Uterus (tissue), 4 donors: Measurements from ENCODE around the gene PACC1. TPM values are rescaled to one million over a fixed set of nuclear protein-coding genes. Genes with fewer than 3 reads are reported as not detected.

Experiments used
- DNase-seq, 2 donors: peaks; one replicate each; pipeline ENCODE4 v3.0.0-alpha.2; 2019 to 2020
- H3K27ac ChIP-seq, 2 donors: fragments of 200-600 bp; sonication (generic); 1 replicate in 1 of 2; 2 replicates in 1 of 2; pipeline ENCODE4 v1.5.1; 2016 to 2018
- H3K27me3 ChIP-seq, 2 donors: fragments of 200-600 bp; sonication (generic); one replicate each; pipeline ENCODE4 v1.5.1; 2018 to 2019; ENCODE audit warnings: control low read depth in 1 of 2
- H3K36me3 ChIP-seq, 2 donors: fragments of 200-600 bp; sonication (generic); one replicate each; pipeline ENCODE4 v1.5.1; 2019; ENCODE audit warnings: control low read depth in 1 of 2
- H3K4me1 ChIP-seq, 2 donors: fragments of 200-600 bp; sonication (generic); one replicate each; pipeline ENCODE4 v1.5.1; 2018 to 2019; ENCODE audit warnings: control low read depth in 1 of 2
- H3K4me3 ChIP-seq, 2 donors: fragments of 200-600 bp; sonication (generic); 1 replicate in 1 of 2; 2 replicates in 1 of 2; pipeline ENCODE4 v1.5.1; 2018 to 2019; ENCODE audit warnings: mild to moderate bottlenecking in 1 of 2
- H3K9me3 ChIP-seq, 2 donors: fragments of 200-600 bp; sonication (generic); one replicate each; pipeline ENCODE4 v1.5.1; 2019; ENCODE audit warnings: control low read depth in 1 of 2
- CTCF ChIP-seq, 4 experiments: fragments of 200-600 bp in 2 of 4; fragments of 450-650 bp in 2 of 4; sonication (generic) in 2 of 4; IDR thresholded peaks; one replicate each; pipeline ENCODE4 v1.5.1; 2016 to 2019; ENCODE audit warnings: antibody characterized with exemption in 4 of 4, mild to moderate bottlenecking in 2 of 4, moderate library complexity in 1 of 4
- POLR2A ChIP-seq, 2 donors: fragments of 450-650 bp; IDR thresholded peaks; one replicate each; pipeline ENCODE4 v1.6.1; 2016; ENCODE audit warnings: antibody characterized with exemption in 2 of 2, mild to moderate bottlenecking in 1 of 2, moderate library complexity in 1 of 2
- intact Hi-C: fragments of 100-400 bp; cut with DNase I; formaldehyde crosslinking; loops from one replicate; pipeline ENCODE4 v1.15.1; 2023; ENCODE audit warnings: low total_unique reads
- total RNA-seq, 4 donors: library from RNA; depleted of rRNA in 3 of 4; stranded (reverse); fragments of >200 nt in 3 of 4; gene quantifications; one replicate each; pipeline versions ENCODE4 v1.1.0 to v1.2.4, GENCODE V29; 2014 to 2023
- donor health status: DM: yes; HTN: yes; CAD: no.

The PACC1 gene
- total RNA-seq, 4 donors from 2014 or later: 1.5 to 10.9 (median 7.2) TPM

- no peaks in the 10 kb centered on the region for H3K27me3 ChIP-seq
- DNase-seq: no peak
- TF ChIP-seq POLR2A (IDR thresholded peaks at IDR 0.05) (no peak), CTCF (IDR thresholded peaks at IDR 0.05) (no peak)
These were observed 28.7 kb downstream of the PACC1 start for GRCh38 chr1:212386029-212386428.

GRCh38 chr1:212381397-212382035 lies 33.2 kb downstream of the PACC1 start:
- Histone ChIP-seq H3K27me3 (no peaks in the 10 kb centered on the region), H3K9me3 (no peaks in the 10 kb centered on the region), H3K36me3 (no peaks in the 10 kb centered on the region), H3K4me1 (no peaks in the 10 kb centered on the region), H3K4me3 (no peak overlapping the region), H3K27ac (no peak overlapping the region)
- intact Hi-C loops: no loop called here
- no peak for DNase-seq
- TF ChIP-seq POLR2A (IDR thresholded peaks at IDR 0.05) (no peak), CTCF (IDR thresholded peaks at IDR 0.05) (no peak)

More at GRCh38 chr1:212386029-212386428, 28.7 kb downstream of the PACC1 start:
- H3K27ac ChIP-seq: no peak overlapping the region
- H3K36me3 ChIP-seq: no peaks in the 10 kb centered on the region
- H3K4me3 ChIP-seq: no peak overlapping the region
- intact Hi-C loops: no loop called here
- H3K4me1 ChIP-seq: no peaks in the 10 kb centered on the region
- no peaks in the 10 kb centered on the region for H3K9me3 ChIP-seq

- Histone ChIP-seq H3K36me3 (no peaks in the 10 kb centered on the region), H3K4me1 (no peaks in the 10 kb centered on the region), H3K27me3 (no peaks in the 10 kb centered on the region), H3K4me3 (no peak overlapping the region), H3K27ac (no peak overlapping the region), H3K9me3 (no peaks in the 10 kb centered on the region)
- TF ChIP-seq POLR2A (IDR thresholded peaks at IDR 0.05): no peak
- TF ChIP-seq CTCF (IDR thresholded peaks at IDR 0.05): no peak
- no peak for DNase-seq
- intact Hi-C loops: no loop called here
These were observed 35.3 kb downstream of the PACC1 start for GRCh38 chr1:212379366-212379765.

GRCh38 chr1:212377644-212378043 lies 37.0 kb downstream of the PACC1 start:
- DNase-seq: no peak
- intact Hi-C loops: no loop called here

More at GRCh38 chr1:212377644-212378043, 37.0 kb downstream of the PACC1 start:
- Histone ChIP-seq H3K36me3 (no peaks in the 10 kb centered on the region), H3K4me1 (no peaks in the 10 kb centered on the region), H3K9me3 (no peaks in the 10 kb centered on the region), H3K4me3 (no peak overlapping the region), H3K27me3 (no peaks in the 10 kb centered on the region), H3K27ac (no peak overlapping the region)
- TF ChIP-seq CTCF (IDR thresholded peaks at IDR 0.05) (no peak), POLR2A (IDR thresholded peaks at IDR 0.05) (no peak)
